ENCODE measurements around the gene ERI3. TPM values are rescaled to one million over a fixed set of nuclear protein-coding genes. Genes with fewer than 3 reads are reported as not detected.

Gene ERI3
- total RNA-seq, 1 donor from 2014 or later, result 83.3 TPM

DNA sequence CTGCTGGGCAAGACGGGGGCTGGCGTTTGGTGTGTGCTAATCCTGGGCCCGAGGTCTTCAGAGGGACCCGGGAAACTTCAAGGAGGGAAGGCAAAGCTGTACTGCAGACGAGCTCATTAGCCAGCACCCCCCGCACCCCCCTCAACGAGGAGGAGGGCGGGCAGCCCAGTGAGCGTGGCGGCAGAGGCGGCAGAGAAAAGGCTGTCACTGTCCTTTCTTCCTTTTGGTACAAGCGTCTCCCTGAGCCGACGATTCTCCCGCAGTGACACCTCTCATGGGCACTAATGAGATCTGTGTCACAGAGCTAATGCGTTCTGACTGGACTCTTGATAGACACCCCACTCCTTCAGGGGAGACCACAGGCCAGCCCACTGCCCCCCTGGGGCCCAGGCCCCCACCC lies 112.3 kb downstream of the ERI3 start:
- Mint-ChIP-seq H3K4me3 (no peak overlapping the region), H3K9me3 (no peaks in the 10 kb centered on the region), H3K36me3 (ENCODE audit: low read depth) (peaks cover 2% of the 10 kb centered on the region), H3K4me1 (peaks cover 80% of the 10 kb centered on the region), H3K27ac (ENCODE audit: unreplicated experiment) (no peak overlapping the region), H3K27me3 (ENCODE audit: low read depth) (no peaks in the 10 kb centered on the region)
- TF ChIP-seq, protein P1, sequence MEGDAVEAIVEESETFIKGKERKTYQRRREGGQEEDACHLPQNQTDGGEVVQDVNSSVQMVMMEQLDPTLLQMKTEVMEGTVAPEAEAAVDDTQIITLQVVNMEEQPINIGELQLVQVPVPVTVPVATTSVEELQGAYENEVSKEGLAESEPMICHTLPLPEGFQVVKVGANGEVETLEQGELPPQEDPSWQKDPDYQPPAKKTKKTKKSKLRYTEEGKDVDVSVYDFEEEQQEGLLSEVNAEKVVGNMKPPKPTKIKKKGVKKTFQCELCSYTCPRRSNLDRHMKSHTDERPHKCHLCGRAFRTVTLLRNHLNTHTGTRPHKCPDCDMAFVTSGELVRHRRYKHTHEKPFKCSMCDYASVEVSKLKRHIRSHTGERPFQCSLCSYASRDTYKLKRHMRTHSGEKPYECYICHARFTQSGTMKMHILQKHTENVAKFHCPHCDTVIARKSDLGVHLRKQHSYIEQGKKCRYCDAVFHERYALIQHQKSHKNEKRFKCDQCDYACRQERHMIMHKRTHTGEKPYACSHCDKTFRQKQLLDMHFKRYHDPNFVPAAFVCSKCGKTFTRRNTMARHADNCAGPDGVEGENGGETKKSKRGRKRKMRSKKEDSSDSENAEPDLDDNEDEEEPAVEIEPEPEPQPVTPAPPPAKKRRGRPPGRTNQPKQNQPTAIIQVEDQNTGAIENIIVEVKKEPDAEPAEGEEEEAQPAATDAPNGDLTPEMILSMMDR (conservative IDR thresholded peaks at IDR 0.05), result no peak
- no peak for DNase-seq (ENCODE audit: low read depth, low spot score)

- H3K4me1 Mint-ChIP-seq, result peaks cover 77% of the 10 kb centered on the region
- no peaks in the 10 kb centered on the region for H3K27me3 Mint-ChIP-seq (ENCODE audit: low read depth)
- H3K4me3 Mint-ChIP-seq, result peak overlapping the region; percentile 56
- H3K36me3 Mint-ChIP-seq (ENCODE audit: low read depth), result peaks cover 5% of the 10 kb centered on the region
- TF ChIP-seq, protein P1 (conservative IDR thresholded peaks at IDR 0.05), result no peak
- no peaks in the 10 kb centered on the region for H3K9me3 Mint-ChIP-seq
- no peak for DNase-seq (ENCODE audit: low read depth, low spot score)
- peak overlapping the region; percentile 92 for H3K27ac Mint-ChIP-seq (ENCODE audit: unreplicated experiment)
These were observed 114.0 kb downstream of the ERI3 start for GRCh38 chr1:44240802-44241671.

DNA sequence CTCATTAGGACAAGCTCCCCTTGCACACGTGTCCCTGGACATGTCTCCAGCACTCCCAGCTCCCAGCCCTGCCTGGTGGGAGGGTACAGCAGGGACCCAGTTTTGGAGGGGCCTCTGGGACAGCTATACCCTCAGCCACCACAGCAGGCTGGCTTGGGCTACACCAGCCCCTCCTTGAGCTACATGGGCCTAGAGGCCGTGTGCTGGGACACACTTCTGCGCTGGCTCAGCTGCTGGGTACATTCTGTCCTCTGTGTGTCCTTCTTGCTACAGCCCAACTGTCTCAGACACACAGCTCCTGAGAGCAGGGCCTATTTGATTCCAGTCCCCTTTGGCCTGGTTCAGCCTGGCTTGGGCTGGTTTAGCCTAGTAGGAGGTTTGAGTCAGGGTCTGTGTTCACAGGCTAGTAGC lies 115.1 kb downstream of the ERI3 start:
- H3K4me1 Mint-ChIP-seq, result peaks cover 69% of the 10 kb centered on the region
- peak overlapping the region; percentile 92 for H3K27ac Mint-ChIP-seq (ENCODE audit: unreplicated experiment)
- peak overlapping the region; percentile 57 for H3K4me3 Mint-ChIP-seq
- TF ChIP-seq, protein P1 (conservative IDR thresholded peaks at IDR 0.05), result no peak
- H3K36me3 Mint-ChIP-seq (ENCODE audit: low read depth), result peaks cover 11% of the 10 kb centered on the region
- no peaks in the 10 kb centered on the region for H3K9me3 Mint-ChIP-seq
- DNase-seq (ENCODE audit: low read depth, low spot score), result no peak
- no peaks in the 10 kb centered on the region for H3K27me3 Mint-ChIP-seq (ENCODE audit: low read depth)

DNA sequence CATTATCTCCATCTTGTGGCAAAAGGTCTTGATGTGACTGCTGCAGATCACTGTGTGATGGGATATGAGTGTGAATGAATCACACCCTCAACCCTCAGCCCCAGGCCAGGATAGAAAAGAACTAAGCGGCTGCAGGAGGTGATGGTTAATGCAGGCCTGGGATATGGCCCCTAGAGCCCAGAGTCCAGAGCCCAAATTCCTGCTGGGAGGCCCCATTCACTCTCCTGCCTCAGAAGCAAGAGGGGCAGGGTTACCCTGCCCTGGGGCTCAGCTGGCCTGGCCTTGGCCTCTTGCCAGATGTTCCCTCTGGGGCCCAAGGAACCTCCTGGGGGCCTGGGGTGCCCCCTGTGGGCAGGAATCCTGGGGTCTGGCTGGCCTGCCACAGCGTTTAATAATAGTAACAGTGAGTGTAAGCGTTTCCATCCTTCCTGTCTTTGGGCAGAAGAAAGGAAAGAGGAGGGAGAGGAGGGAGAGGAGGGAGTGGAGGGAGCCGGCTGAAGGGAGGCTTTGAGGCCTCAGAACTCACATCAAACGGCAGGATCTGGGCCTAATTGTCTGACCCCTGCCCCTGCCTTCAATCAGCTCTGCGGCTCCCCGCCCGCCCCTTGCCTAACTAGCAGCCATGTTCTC lies 115.6 kb downstream of the ERI3 start:
- H3K9me3 Mint-ChIP-seq, result no peaks in the 10 kb centered on the region
- H3K27ac Mint-ChIP-seq (ENCODE audit: unreplicated experiment), result peak overlapping the region; percentile 92
- DNase-seq (ENCODE audit: low read depth, low spot score), result peak; percentile 61
- TF ChIP-seq, protein P1 (conservative IDR thresholded peaks at IDR 0.05), result peak; percentile 46
- H3K4me1 Mint-ChIP-seq, result peaks cover 64% of the 10 kb centered on the region
- H3K4me3 Mint-ChIP-seq, result peak overlapping the region; percentile 77
- H3K27me3 Mint-ChIP-seq (ENCODE audit: low read depth), result no peaks in the 10 kb centered on the region
- H3K36me3 Mint-ChIP-seq (ENCODE audit: low read depth), result peaks cover 11% of the 10 kb centered on the region

DNA sequence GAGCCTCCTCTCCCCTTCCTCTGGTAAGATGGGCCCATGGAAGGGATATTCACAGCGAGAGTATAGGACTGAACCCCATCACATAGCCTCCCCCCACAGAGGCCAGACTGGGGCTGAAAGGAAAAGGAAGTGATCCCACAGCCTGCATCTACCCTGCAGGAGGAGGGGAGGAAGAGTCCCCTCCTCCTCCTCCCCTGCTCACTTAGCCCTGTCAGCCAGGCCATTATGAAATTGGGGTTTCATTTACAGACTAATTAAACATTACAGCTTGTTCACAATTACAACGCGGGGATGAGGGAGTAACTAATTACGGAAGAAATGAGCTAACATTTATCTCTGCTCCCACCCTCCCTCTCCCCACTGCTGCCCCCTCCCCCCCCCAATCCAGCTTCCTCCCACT lies 116.4 kb downstream of the ERI3 start:
- Mint-ChIP-seq H3K9me3 (no peaks in the 10 kb centered on the region), H3K27me3 (ENCODE audit: low read depth) (no peaks in the 10 kb centered on the region), H3K36me3 (ENCODE audit: low read depth) (peaks cover 13% of the 10 kb centered on the region), H3K4me1 (peaks cover 57% of the 10 kb centered on the region), H3K4me3 (peak overlapping the region; percentile 81), H3K27ac (ENCODE audit: unreplicated experiment) (peak overlapping the region; percentile 96)
- TF ChIP-seq, protein P1 (conservative IDR thresholded peaks at IDR 0.05), result no peak
- DNase-seq (ENCODE audit: low read depth, low spot score), result no peak
